HG03520 (cell line): Measurements from ENCODE around the gene SH3BP4.

Source experiments
- ATAC-seq: cut with Tn5 transposase; IDR thresholded peaks from one replicate; pipeline ENCODE4 v1.9.1; 2021; ENCODE audit warnings: mild to moderate bottlenecking, moderate library complexity; ENCODE audit not compliant: unreplicated experiment

SH3BP4 gene

DNA sequence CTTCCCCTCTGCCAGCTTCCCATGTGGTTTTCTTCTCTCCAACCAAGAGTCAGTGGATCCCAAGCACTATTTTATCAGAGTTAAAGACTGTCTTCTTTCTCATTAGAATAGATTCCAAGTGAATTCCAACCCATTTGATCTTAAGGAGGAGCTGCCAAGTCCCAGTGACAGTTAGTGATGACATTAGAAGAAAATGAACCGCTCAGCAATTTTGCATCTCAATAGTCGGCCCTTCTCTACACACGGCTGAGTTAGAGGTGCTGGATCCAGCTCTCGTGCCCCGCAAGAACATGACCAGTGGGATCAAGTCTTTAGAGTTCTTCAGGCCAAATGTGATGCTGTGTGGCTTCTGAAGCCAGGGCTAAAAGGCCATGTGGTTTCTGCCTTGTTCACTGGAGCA is 132.6 kb downstream of the SH3BP4 start:
- no peak for ATAC-seq

GRCh38 chr2:235085476-235085875 is 133.7 kb downstream of the SH3BP4 start:
- ATAC-seq = no peak

GRCh38 chr2:235086481-235087184 is 134.8 kb downstream of the SH3BP4 start:
- ATAC-seq = no peak

DNA sequence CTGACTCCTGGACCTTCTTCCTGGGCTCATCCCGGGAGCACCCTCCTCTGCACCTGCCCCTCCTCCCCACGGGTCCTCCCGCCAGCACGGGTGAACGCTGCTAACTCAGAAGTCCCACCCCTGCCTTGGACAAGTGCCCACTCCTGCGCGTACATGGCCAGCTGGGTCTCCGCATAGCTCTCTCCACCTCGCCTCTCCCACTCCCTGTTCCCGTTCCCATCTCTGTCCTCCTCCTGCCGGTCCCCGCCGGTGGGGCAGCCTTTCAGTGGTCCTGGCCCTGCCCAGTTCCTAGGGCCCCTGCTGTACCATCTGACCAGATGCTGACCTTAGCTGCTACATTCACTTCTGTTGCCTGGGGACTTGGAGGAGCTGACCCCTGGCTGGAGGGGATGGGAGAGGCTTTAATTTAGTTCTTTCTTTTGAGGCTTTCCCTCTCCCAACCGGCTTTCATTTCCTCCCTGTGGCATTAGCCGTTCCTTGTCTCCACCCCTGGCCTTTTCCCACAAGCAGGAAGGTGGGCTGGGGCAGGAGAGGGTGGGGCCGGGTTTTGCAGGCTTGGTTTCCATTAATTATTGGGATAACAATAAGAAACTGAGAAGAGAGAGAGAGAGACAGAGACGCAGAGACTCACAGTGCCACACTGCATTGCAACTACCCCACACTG is 136.1 kb downstream of the SH3BP4 start:
- no peak for ATAC-seq

GRCh38 chr2:235088496-235088921 is 136.7 kb downstream of the SH3BP4 start:
- ATAC-seq = no peak

GRCh38 chr2:235091421-235091820 is 139.6 kb downstream of the SH3BP4 start:
- ATAC-seq = no peak

DNA sequence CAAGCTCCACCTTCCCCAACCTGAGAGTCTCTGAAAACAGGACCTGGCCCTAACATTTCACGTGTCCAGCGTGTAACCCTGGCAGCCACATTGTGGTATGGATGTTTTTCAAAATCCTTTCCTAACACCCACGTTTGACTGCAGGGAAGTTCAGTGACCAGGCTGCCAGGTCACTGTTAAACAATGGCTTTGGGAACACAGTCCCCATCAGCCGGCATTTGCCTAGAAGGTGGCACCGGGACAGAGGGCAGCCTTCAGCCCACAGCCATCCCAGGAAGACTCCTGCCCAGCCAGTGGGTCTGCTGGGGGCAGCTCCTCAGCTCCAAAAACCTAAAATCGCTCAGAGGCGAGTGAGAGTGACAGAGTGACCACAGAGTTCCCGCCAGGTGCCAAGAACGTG is 140.2 kb downstream of the SH3BP4 start:
- no peak for ATAC-seq

- ATAC-seq = no peak
Measured at GRCh38 chr2:235092433-235093223, 140.8 kb downstream of the SH3BP4 start.

- no peak for ATAC-seq
Measured at GRCh38 chr2:235094457-235094856, 142.6 kb downstream of the SH3BP4 start.

DNA sequence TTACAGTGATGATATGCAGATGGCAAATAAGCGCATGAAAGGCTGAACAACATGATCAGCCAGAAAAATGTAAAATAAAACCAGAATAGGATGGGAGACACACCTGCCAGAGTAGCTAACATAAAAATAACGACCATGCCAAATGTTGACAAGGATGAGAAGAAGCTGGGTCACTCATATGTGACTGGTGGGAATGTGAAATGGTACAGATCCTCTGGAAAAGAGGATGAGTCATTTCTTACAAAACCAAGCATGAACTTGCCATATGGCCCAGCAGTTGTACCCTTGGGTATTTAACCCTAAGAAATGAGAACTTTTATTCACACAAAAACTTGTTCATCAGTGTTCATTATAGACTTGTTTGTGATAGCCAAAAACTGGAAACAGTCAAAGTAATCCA is 143.8 kb downstream of the SH3BP4 start:
- ATAC-seq = no peak

DNA sequence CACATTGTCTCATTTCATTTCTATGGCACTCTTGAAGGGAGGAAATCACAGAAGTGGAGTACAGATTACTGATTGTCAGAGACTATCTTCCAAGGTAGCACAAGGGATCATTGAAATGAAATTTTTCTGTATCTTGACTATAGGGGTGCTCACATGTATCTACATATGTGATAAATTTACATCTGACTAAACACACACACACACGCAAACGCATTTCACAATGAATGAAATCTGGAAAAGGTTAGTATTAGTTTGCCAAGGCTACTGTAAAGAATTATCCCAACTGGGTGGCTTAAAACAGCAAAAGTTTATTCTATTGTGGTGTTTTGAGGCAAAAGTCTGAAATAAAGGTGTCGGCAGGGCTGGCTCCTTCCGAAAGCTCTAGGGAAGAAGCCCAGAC is 144.6 kb downstream of the SH3BP4 start:
- ATAC-seq = no peak

DNA sequence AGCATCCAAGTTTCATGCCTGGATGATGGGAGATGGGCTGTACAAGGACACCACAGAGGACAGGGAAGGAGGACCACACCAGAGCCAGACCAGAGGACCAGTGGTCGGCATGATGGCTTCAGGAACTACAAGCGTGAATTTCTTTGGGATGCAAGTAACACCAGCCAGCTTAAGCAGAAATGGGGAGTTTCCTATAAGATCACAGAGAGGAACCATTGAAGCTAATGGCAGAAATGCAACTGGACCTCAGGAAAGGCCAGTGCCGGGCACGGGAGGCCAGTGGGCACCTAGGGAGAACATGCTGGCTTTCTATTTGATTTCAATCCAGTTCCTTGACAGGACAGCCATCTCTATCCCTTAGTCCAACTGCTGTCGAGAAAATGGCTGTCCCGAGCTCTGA is 145.4 kb downstream of the SH3BP4 start:
- ATAC-seq = no peak

DNA sequence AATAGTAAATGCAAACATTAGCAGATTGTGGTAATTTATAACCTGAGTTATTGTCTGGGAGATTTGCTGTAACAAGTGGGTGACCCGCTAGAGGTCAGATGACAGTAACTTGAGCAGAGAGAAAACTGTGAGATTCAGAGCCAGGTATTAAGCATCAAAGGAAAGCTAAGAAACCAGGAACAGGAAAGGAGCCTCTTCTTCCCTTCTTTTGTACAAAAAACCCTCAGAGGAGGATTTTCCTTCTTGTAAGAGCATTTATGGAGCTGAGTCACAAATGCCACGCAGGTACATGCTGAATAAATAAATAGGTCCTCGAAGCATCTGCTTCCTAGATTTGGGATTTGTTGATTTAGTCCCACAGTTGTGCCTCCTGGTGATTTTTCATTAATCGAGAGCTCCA is 146.5 kb downstream of the SH3BP4 start:
- ATAC-seq = no peak

GRCh38 chr2:235098736-235099494 is 147.1 kb downstream of the SH3BP4 start:
- no peak for ATAC-seq

DNA sequence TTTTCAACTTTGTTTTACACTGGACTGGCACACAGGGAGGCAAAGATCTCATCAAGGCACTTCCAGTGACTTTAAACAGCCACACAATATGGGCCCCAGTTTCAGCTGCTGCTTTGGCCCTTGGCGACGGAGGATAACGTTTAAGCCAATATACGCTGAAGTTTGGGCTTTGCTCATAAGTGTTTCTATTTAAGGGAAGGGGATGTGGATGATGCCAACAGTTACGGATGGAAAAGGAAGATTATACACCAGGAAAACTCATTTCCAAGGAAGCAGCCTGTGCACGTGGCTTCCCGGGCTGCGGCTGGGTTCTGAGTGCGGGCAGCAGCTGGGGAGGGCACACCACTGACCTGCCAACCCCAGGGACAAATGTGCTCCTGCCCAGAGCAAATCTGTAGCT is 151.1 kb downstream of the SH3BP4 start:
- no peak for ATAC-seq
